ENCODE data around the gene ITGB1.
A peak's percentile ranks its signal among the peaks of the same experiment; 100 is the strongest.

The ITGB1 gene

GRCh38 chr10:32941357-32941756 lies 16.7 kb downstream of the ITGB1 start:
- TF ChIP-seq CTCF (conservative IDR thresholded peaks at IDR 0.05; ENCODE audit: low read length) = no peak
- no peak overlapping the region for H3K4me3 ChIP-seq (ENCODE audit: low read length)
- peak; percentile 46 for DNase-seq (ENCODE audit: low read depth)

GRCh38 chr10:32940321-32941301 lies 17.4 kb downstream of the ITGB1 start:
- no peak overlapping the region for H3K4me3 ChIP-seq (ENCODE audit: low read length)
- no peak for TF ChIP-seq CTCF (conservative IDR thresholded peaks at IDR 0.05; ENCODE audit: low read length)
- no peak for DNase-seq (ENCODE audit: low read depth)

- H3K4me3 ChIP-seq (ENCODE audit: low read length) = no peak overlapping the region
- no peak for TF ChIP-seq CTCF (conservative IDR thresholded peaks at IDR 0.05; ENCODE audit: low read length)
- DNase-seq (ENCODE audit: low read depth) = no peak
Observed at GRCh38 chr10:32939296-32940111, 18.5 kb downstream of the ITGB1 start.

GRCh38 chr10:32938554-32939061 lies 19.4 kb downstream of the ITGB1 start:
- peak; percentile 38 for DNase-seq (ENCODE audit: low read depth)
- TF ChIP-seq CTCF (conservative IDR thresholded peaks at IDR 0.05; ENCODE audit: low read length) = no peak

GRCh38 chr10:32937911-32938424 lies 20.1 kb downstream of the ITGB1 start:
- H3K4me3 ChIP-seq (ENCODE audit: low read length) = no peak overlapping the region; the same call in 1 of the 2 replicates
- no peak for TF ChIP-seq CTCF (conservative IDR thresholded peaks at IDR 0.05; ENCODE audit: low read length)
- DNase-seq (ENCODE audit: low read depth) = peak; percentile 56

More at GRCh38 chr10:32938554-32939061, 19.4 kb downstream of the ITGB1 start:
- H3K4me3 ChIP-seq (ENCODE audit: low read length) = peak overlapping the region; percentile 28

GRCh38 chr10:32932225-32932729 lies 25.8 kb downstream of the ITGB1 start:
- H3K4me3 ChIP-seq (ENCODE audit: low read length) = no peak overlapping the region
- no peak for DNase-seq (ENCODE audit: low read depth)
- TF ChIP-seq CTCF (conservative IDR thresholded peaks at IDR 0.05; ENCODE audit: low read length) = no peak

Data from AG10803 (cell line).